ENCODE data around the gene DGKI.

Gene DGKI

DNA sequence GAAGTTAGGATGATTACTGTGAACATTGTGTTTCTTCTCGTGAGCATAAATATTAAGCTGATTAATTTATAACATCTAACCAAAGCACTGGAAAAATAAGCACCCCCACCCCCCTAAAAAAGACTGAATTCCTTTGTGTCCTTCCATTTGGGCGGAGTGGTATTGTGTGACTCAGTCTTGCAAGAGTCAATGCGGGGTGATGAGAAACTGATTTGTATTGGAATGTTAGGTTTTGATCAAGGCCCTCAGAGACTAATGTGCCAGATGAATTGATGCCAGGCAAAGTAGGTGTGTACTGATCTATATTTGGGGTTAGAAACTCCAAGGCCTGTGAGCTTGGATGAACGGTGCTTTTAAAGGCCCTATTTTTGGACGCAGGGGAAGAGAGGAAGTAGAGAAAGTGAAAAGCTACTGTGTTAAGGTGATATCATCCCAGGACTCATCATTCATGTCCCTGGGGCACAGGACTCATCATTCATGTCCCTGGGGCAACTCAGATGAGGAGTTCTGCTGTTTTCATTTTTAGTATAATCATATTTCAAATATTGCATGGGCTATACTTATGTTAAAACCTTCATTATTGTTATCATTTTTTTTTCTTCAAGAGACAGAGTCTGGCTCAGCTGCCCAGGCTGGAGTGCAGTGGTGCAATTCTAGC lies 442.0 kb downstream of the DGKI start:
- no peak for DNase-seq (ENCODE audit: low spot score)

DNA sequence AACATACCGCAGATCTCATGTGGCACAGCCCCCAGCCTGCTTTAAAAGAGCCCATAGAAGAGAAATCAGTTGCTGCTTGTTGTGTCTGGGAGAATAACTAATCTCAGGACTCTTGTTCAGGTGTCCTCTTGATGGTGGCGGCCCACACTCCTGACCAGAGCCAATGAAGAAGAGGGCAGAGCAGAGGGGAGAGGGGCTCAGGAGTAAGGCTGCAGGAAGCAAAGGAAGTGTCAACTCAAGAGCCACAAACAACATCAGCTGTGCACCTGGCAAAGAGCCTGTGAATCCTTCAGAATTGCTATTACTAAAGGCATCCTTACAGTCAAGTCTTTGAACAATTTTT lies 443.4 kb downstream of the DGKI start:
- no peak for DNase-seq (ENCODE audit: low spot score)

DNA sequence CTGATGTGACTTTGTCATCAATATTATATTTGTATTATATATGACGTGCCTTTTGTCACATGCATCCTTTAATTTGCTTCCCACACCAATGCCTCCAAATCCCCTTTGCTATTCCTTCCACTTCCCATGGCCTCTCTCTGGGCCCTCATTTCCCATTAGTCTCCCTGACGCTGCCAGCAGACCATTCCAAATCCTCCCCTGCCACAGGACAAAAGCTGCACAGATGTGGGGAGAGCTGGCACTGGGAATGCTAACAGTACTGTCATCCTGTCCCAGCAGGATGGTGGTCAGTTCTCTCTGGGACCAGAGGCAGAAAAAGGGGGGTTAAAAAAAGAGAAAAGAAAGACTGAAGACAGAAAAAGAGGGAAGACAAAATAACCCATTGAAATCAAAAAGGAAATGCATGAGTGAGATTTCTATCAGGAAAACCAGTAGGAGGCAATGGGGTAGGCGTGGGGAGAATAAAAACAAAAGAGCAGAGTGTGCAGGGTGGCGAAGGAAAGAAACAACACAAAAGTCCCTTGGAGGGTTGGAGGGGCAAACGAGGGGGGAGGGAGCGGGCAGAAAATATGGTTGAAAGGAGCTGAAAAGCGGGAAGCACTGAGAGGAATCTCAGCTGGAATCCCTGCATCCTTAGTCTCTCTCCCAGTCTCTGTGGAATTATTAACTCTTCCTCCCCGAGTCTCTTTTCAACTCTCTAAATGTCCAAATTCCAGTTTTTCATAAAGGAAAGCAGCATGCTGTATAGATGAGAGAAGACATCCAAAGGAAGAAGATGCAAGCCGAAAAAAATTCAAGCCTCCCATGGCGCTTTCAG lies 444.0 kb downstream of the DGKI start:
- no peak for DNase-seq (ENCODE audit: low spot score)

- no peak for DNase-seq (ENCODE audit: low spot score)
Observed at GRCh38 chr7:137399827-137400823, 446.6 kb downstream of the DGKI start.

GRCh38 chr7:137396051-137396450 lies 450.7 kb downstream of the DGKI start:
- DNase-seq (ENCODE audit: low spot score), result no peak

- DNase-seq (ENCODE audit: low spot score), result no peak
Observed at GRCh38 chr7:137395420-137395819, 451.4 kb downstream of the DGKI start.

DNA sequence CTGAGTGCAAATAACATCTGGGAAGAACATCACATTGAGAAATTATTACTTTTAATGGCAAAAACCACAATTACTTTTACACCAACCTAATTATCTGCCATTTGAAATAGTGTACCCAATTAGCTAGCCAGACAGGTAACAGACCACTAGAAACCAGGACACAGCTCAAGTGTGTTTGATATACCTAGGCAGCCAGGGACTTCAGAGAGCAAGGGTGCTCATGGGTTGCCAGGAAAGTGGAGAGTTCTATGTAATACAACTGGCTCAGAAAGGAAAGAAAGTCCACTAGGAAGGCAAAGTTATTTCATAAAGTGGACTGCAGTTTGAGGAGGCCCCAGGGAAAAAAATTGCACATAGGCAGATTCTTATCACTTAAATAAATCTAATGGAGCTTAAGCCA lies 453.2 kb downstream of the DGKI start:
- no peak for DNase-seq (ENCODE audit: low spot score)

GRCh38 chr7:137390076-137390475 lies 456.7 kb downstream of the DGKI start:
- no peak for DNase-seq (ENCODE audit: low spot score)

DNA sequence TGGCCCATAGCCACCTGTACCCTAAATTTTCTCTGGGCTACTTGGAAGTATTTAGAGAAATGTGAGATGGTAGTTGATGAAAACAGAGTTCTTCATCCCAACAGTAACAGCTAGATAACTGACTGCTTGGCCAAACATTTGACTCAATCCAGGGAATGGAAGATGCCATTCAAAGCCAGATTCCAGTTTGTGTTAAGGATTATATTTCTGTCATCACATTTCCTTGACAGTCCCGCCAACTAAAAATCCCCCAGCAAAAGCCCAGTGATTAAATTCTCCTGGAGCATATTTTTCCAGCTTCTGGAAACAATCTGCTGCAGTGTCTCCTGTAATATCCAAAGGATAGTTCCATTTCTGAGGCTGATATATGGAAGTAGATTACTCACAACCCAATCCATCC lies 457.9 kb downstream of the DGKI start:
- DNase-seq (ENCODE audit: low spot score), result no peak

GRCh38 chr7:137386966-137387365 lies 459.8 kb downstream of the DGKI start:
- no peak for DNase-seq (ENCODE audit: low spot score)

DNA sequence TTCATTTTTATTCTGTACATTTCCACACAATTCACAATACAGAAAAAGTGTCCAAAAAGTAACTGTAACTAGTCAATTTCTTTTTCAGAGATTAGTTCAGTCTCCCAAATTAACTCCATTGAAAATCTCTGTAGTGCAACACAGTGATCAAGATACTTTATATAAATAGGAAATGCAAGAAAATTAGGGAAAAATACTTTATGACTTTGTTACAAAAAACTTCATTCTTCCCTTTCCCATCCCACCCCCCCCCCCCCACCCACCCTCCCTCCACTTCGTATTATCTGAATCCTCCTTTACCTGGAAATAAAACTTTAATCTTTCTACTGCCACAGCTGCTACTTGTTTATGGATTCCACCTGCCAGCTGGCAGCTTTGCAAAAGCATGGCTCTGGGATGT lies 465.7 kb downstream of the DGKI start:
- DNase-seq (ENCODE audit: low spot score), result no peak

DNA sequence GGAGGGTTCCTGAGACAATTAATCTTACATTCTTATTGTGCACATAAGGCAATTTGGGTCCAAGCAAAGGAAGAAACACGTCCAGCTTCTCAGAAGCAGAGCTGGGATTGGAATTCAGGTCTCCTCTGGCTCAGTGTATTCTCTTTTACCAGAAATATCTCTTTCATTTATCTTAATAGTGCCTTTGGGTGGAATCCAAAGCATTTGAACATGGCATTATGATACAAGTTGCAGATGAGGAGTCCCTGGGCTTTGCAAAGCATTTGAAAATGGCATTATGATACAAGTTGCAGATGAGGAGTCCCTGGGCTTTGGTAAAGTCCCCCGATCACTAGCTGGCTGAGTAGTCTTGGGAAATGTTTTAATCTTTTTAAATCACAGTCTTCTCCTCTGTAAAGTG lies 473.3 kb downstream of the DGKI start:
- no peak for DNase-seq (ENCODE audit: low spot score)

DNA sequence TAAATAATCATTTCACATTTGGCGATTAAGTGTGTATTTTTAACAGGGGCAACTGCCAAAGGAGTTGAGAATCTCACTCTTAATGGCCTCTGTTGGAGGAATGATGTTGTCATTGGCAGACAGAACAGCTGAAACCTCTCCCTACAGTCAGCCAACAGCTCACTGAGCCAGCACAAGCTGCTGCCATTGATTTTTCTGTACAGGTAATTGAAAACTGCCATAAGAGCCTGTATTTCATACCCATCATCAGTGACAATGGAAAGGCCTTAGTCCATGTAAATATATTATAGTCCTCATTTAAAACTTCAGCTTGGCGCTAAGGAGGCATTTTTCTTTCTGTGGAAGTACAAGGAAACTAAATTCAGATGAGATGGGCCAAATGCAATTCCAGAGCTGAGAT lies 475.2 kb downstream of the DGKI start:
- DNase-seq (ENCODE audit: low spot score), result no peak

DNA sequence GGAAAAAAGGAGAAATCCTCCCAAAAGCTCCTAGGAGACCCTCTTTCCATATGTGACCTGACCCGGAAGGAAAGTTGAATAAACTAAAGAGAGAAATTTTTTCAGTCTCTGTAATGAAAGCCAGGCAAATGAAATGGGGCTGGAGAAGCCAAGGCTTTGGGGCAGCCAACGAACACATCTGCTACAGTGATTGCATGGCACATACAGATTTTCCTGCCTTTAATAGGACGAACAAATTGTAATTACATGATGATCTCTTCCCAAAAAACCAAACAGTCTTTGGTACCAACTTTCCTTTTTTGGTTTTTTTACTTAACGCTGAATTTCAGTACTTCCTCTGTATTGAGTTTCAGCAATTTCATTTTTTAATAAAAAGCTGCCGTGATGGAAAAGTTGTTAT lies 479.8 kb downstream of the DGKI start:
- no peak for DNase-seq (ENCODE audit: low spot score)

GRCh38 chr7:137363683-137364082 lies 483.1 kb downstream of the DGKI start:
- no peak for DNase-seq (ENCODE audit: low spot score)

GRCh38 chr7:137360087-137360679 lies 486.6 kb downstream of the DGKI start:
- no peak for DNase-seq (ENCODE audit: low spot score)

DNA sequence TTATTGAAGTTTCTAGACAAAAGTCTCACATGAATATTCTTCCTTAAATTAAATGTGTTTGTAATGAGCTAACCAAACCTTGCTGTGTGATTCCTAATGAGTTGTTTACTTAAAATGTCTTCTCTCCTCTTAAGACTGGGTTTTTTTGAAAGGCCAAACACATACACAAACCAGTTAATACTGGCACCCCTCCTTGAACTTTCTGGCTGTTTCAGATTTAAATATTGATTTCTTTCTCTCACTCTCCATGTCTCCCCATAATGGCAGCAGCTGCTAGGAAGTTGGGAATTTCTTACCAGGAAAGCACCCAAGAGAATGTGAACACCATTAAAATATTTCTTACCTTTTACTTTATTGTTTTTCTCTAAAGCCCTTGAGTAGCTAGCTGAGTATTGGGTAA lies 491.8 kb downstream of the DGKI start:
- no peak for DNase-seq (ENCODE audit: low spot score)

- no peak for DNase-seq (ENCODE audit: low spot score)
Observed at GRCh38 chr7:137354396-137354795, 492.4 kb downstream of the DGKI start.

DNA sequence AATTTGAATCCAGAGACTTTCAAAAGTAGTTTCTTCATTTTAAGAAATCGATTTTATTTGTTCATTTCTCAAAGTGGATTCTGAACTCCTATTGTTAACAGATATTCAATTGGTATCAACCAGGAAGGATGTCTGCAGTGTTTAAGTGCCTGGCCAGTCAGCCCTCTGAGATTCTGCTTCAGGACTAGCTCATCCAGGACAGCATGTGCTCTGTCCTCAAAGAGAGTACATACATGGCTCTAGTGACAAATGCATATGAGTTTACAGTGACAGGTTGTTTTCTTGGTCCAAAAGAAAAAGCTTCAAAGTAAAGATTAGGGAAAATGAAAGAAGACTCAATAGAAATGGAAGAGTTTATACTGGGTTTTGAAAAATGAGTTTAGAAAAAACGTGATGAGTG lies 494.8 kb downstream of the DGKI start:
- no peak for DNase-seq (ENCODE audit: low spot score)

- no peak for DNase-seq (ENCODE audit: low spot score)
Observed at GRCh38 chr7:137345799-137346449, 500.9 kb downstream of the DGKI start.

- no peak for DNase-seq (ENCODE audit: low spot score)
Observed at GRCh38 chr7:137343281-137343841, 503.4 kb downstream of the DGKI start, which contains the start of gene PTN. PTN (minus strand) TSS chr7:137343733; CDS start chr7:137254973, 88,760 bp downstream.
